Keratinocyte (primary cell): Measurements from ENCODE around the gene RALGAPA2. TPM values are rescaled to one million over a fixed set of nuclear protein-coding genes. Genes with fewer than 3 reads are reported as not detected.

ENCODE experiments used
- DNase-seq: peaks from one replicate; pipeline ENCODE4 v3.0.0-alpha.2; 2011; ENCODE audit warnings: low read depth, missing footprints, low spot score
- FAIRE-seq: peaks from 2 replicates; lab custom pipeline; 2011; peaks lifted over from hg19 to GRCh38; lab: Jason Lieb, UNC
- H2AFZ ChIP-seq: 2 replicates; pipeline ENCODE4 v1.6.0; 2012; ENCODE audit warnings: low read length, control low read depth, inconsistent platforms; ENCODE audit not compliant: control insufficient read depth
- H3K27ac ChIP-seq: 2 replicates; pipeline ENCODE4 v1.5.1; 2011; ENCODE audit warnings: low read length; ENCODE audit not compliant: control insufficient read depth, insufficient read depth
- H3K27me3 ChIP-seq: 3 replicates; pipeline ENCODE4 v1.6.0; 2011; ENCODE audit warnings: low read length; ENCODE audit not compliant: control insufficient read depth, insufficient read depth; ENCODE audit errors: extremely low read depth
- H3K36me3 ChIP-seq, 2 experiments: 2 replicates in 1 of 2; 3 replicates in 1 of 2; pipeline ENCODE4 v1.5.1; 2011; ENCODE audit warnings: low read length in 2 of 2, mild to moderate bottlenecking in 1 of 2; ENCODE audit not compliant: control insufficient read depth in 2 of 2, insufficient read depth in 2 of 2; ENCODE audit errors: extremely low read depth in 1 of 2
- H3K4me1 ChIP-seq: 3 replicates; pipeline ENCODE4 v1.5.1; 2011; ENCODE audit warnings: low read length; ENCODE audit not compliant: control insufficient read depth, insufficient read depth; ENCODE audit errors: extremely low read depth
- H3K4me2 ChIP-seq: 3 replicates; pipeline ENCODE4 v1.6.0; 2011; ENCODE audit warnings: low read depth, low read length; ENCODE audit not compliant: control insufficient read depth, insufficient read depth; ENCODE audit errors: extremely low read depth
- H3K4me3 ChIP-seq, 3 experiments: fragments of 200-600 bp in 1 of 3; sonication (generic) in 1 of 3; 2 replicates in 2 of 3; 3 replicates in 1 of 3; pipeline ENCODE4 v1.5.1; 2011 to 2016; ENCODE audit warnings: low read length in 3 of 3, mild to moderate bottlenecking in 3 of 3, control low read depth in 2 of 3, inconsistent platforms in 1 of 3, low read depth in 1 of 3, mixed read lengths in 1 of 3, mixed run types in 1 of 3, moderate library complexity in 1 of 3; ENCODE audit not compliant: control insufficient read depth in 2 of 3, insufficient read depth in 2 of 3; ENCODE audit errors: extremely low read depth in 1 of 3
- H3K79me2 ChIP-seq: 2 replicates; pipeline ENCODE4 v1.6.0; 2012; ENCODE audit warnings: low read length; ENCODE audit not compliant: control insufficient read depth, insufficient read depth
- H3K9ac ChIP-seq: 3 replicates; pipeline ENCODE4 v1.6.0; 2011; ENCODE audit warnings: low read length; ENCODE audit not compliant: control insufficient read depth, insufficient read depth; ENCODE audit errors: extremely low read depth
- H3K9me1 ChIP-seq: 3 replicates; pipeline ENCODE4 v1.6.0; 2011; ENCODE audit warnings: low read length; ENCODE audit not compliant: control insufficient read depth, insufficient read depth; ENCODE audit errors: extremely low read depth
- H3K9me3 ChIP-seq: 2 replicates; pipeline ENCODE4 v1.5.1; 2012; ENCODE audit warnings: low read depth, low read length; ENCODE audit not compliant: control insufficient read depth
- H4K20me1 ChIP-seq: 3 replicates; pipeline ENCODE4 v1.6.0; 2011; ENCODE audit warnings: low read length; ENCODE audit not compliant: control insufficient read depth, insufficient read depth; ENCODE audit errors: extremely low read depth
- CTCF ChIP-seq, 3 experiments: IDR thresholded peaks in 1 of 3; conservative IDR thresholded peaks in 1 of 3; optimal IDR thresholded peaks in 1 of 3; 2 replicates in 2 of 3; 3 replicates in 1 of 3; pipeline versions ENCODE3 to v1.5.1; 2011; ENCODE audit warnings: low read length in 3 of 3, mild to moderate bottlenecking in 3 of 3, moderate library complexity in 2 of 3, control low read depth in 1 of 3, inconsistent platforms in 1 of 3; ENCODE audit not compliant: insufficient read depth in 2 of 3; ENCODE audit errors: extremely low read depth in 1 of 3
- EZH2 ChIP-seq: IDR thresholded peaks from one replicate; pipeline ENCODE4 v1.6.1; 2012; ENCODE audit warnings: inconsistent platforms, mild to moderate bottlenecking, low read length, moderate library complexity
- dilution Hi-C: fragments of 300-500 bp; cut with MboI; formaldehyde crosslinking; loops from one replicate; pipeline ENCODE4 v1.7.0; 2020; ENCODE audit warnings: low sequenced_read_pairs; ENCODE audit not compliant: extremely low pct_ligation_motif_present
- polyA plus RNA-seq, 5 experiments: library from polyadenylated mRNA; depleted of rRNA in 3 of 5; stranded (reverse) in 3 of 5; stranded (forward) in 1 of 5; unstranded in 1 of 5; fragments of >200 nt; gene quantifications; 1 replicate in 1 of 5; 2 replicates in 3 of 5; 3 replicates in 1 of 5; pipeline versions ENCODE4 v1.2.1 to v1.2.3, GENCODE V29; 2011 to 2012; ENCODE audit warnings: missing spikeins in 2 of 5, low read depth in 1 of 5, low replicate concordance in 1 of 5

The RALGAPA2 gene
- polyA plus RNA-seq, 1 donor (not counting 4 experiments of a cell fraction or from before 2014, with no cell fraction given) = 3.2 TPM

GRCh38 chr20:20611167-20611566, 101.3 kb downstream of the RALGAPA2 start:
- Histone ChIP-seq H3K36me3 (peaks cover 0 to 4% of the 10 kb centered on the region in 2 experiments), H3K9me1 (no peaks in the 10 kb centered on the region), H4K20me1 (no peaks in the 10 kb centered on the region), H3K4me1 (no peaks in the 10 kb centered on the region), H3K9me3 (no peaks in the 10 kb centered on the region), H3K4me2 (no peak overlapping the region), H3K9ac (no peak overlapping the region), H3K27ac (no peak overlapping the region), H3K4me3 (no peak overlapping the region), H2AFZ (no peak overlapping the region), H3K79me2 (no peaks in the 10 kb centered on the region), H3K27me3 (no peaks in the 10 kb centered on the region)
- DNase-seq (no peak), FAIRE-seq (no peak)
- dilution Hi-C loops = no loop called here
- no peak for TF ChIP-seq EZH2
- no peak for TF ChIP-seq CTCF (optimal IDR thresholded peaks at IDR 0.05 in 1 of 3, IDR thresholded peaks at IDR 0.05 in 1 of 3, conservative IDR thresholded peaks at IDR 0.05 in 1 of 3; ENCODE audit: extremely low read depth in 1 of 3, insufficient read depth in 2 of 3, low read length in 3 of 3)

- FAIRE-seq (no peak), DNase-seq (no peak)
- Histone ChIP-seq H3K9ac (no peak overlapping the region), H3K27ac (no peak overlapping the region), H4K20me1 (no peaks in the 10 kb centered on the region), H2AFZ (no peak overlapping the region), H3K4me3 (no peak overlapping the region), H3K79me2 (no peaks in the 10 kb centered on the region), H3K9me1 (no peaks in the 10 kb centered on the region), H3K27me3 (no peaks in the 10 kb centered on the region), H3K4me1 (no peaks in the 10 kb centered on the region), H3K36me3 (peaks cover 0 to under 1% of the 10 kb centered on the region in 2 experiments), H3K4me2 (no peak overlapping the region), H3K9me3 (no peaks in the 10 kb centered on the region)
- TF ChIP-seq CTCF (optimal IDR thresholded peaks at IDR 0.05 in 1 of 3, IDR thresholded peaks at IDR 0.05 in 1 of 3, conservative IDR thresholded peaks at IDR 0.05 in 1 of 3; ENCODE audit: extremely low read depth in 1 of 3, insufficient read depth in 2 of 3, low read length in 3 of 3) = no peak
- TF ChIP-seq EZH2 = no peak
- dilution Hi-C loops = no loop called here
Measured at GRCh38 chr20:20609522-20609921, 102.9 kb downstream of the RALGAPA2 start.
